ENCODE results near the gene CACNB2.
"Not testable (repeated sequence)": the region's sequence is repeated elsewhere in the genome, so short reads cannot be mapped to it uniquely, and the experiment has no call there.

CACNB2 gene

GRCh38 chr10:18400201-18400905, 260.1 kb downstream of the CACNB2 start:
- DNase-seq (ENCODE audit: low read depth, low spot score): peak; percentile 35

- DNase-seq (ENCODE audit: low read depth, low spot score): peak; percentile 34
Measured at GRCh38 chr10:18400906-18401245, 260.7 kb downstream of the CACNB2 start.

- DNase-seq (ENCODE audit: low read depth, low spot score): no peak
Measured at GRCh38 chr10:18401416-18402195, 261.4 kb downstream of the CACNB2 start.

GRCh38 chr10:18402853-18403252, 262.6 kb downstream of the CACNB2 start:
- DNase-seq (ENCODE audit: low read depth, low spot score): peak; percentile 30

GRCh38 chr10:18404530-18404929, 264.3 kb downstream of the CACNB2 start:
- DNase-seq (ENCODE audit: low read depth, low spot score): no peak

GRCh38 chr10:18406136-18406535, 265.9 kb downstream of the CACNB2 start:
- DNase-seq (ENCODE audit: low read depth, low spot score): no peak

- DNase-seq (ENCODE audit: low read depth, low spot score): no peak
Measured at GRCh38 chr10:18409599-18410397, 269.6 kb downstream of the CACNB2 start.

GRCh38 chr10:18414061-18414460, 273.8 kb downstream of the CACNB2 start:
- DNase-seq (ENCODE audit: low read depth, low spot score): no peak

GRCh38 chr10:18417950-18418527, 277.8 kb downstream of the CACNB2 start:
- no peak for DNase-seq (ENCODE audit: low read depth, low spot score)

- DNase-seq (ENCODE audit: low read depth, low spot score): no peak
Measured at GRCh38 chr10:18418541-18419215, 278.5 kb downstream of the CACNB2 start.

GRCh38 chr10:18419945-18420344, 279.7 kb downstream of the CACNB2 start:
- DNase-seq (ENCODE audit: low read depth, low spot score): no peak

GRCh38 chr10:18421726-18422293, 281.6 kb downstream of the CACNB2 start:
- DNase-seq (ENCODE audit: low read depth, low spot score): no peak

GRCh38 chr10:18423058-18423637, 282.9 kb downstream of the CACNB2 start:
- no peak for DNase-seq (ENCODE audit: low read depth, low spot score)

- DNase-seq (ENCODE audit: low read depth, low spot score): no peak
Measured at GRCh38 chr10:18424200-18424599, 284.0 kb downstream of the CACNB2 start.

GRCh38 chr10:18429335-18429734, 289.1 kb downstream of the CACNB2 start:
- peak; percentile 13 for DNase-seq (ENCODE audit: low read depth, low spot score)

- no peak for DNase-seq (ENCODE audit: low read depth, low spot score)
Measured at GRCh38 chr10:18436902-18437301, 296.7 kb downstream of the CACNB2 start.

GRCh38 chr10:18437486-18437885, 297.3 kb downstream of the CACNB2 start:
- peak; percentile 13 for DNase-seq (ENCODE audit: low read depth, low spot score)

GRCh38 chr10:18438361-18439126, 298.3 kb downstream of the CACNB2 start:
- no peak for DNase-seq (ENCODE audit: low read depth, low spot score)

- no peak for DNase-seq (ENCODE audit: low read depth, low spot score)
Measured at GRCh38 chr10:18439601-18440000, 299.4 kb downstream of the CACNB2 start.

GRCh38 chr10:18445635-18446034, 305.4 kb downstream of the CACNB2 start:
- not testable (repeated sequence) for DNase-seq (ENCODE audit: low read depth, low spot score)

All from astrocyte of the hippocampus (primary cell).